ENCODE results near the gene FYB1.

GRCh38 chr5:39236718-39237117, 17.4 kb upstream of the FYB1 start:
- TF ChIP-seq RAD21 (IDR thresholded peaks at IDR 0.05; ENCODE audit: low read depth), result no peak
- TF ChIP-seq EP300 (IDR thresholded peaks at IDR 0.05; ENCODE audit: borderline replicate concordance), result no peak
- TF ChIP-seq REST (IDR thresholded peaks at IDR 0.05; ENCODE audit: low read depth), result no peak
- no peak for TF ChIP-seq NFIC (IDR thresholded peaks at IDR 0.05)
- no peak for TF ChIP-seq CREB1 (IDR thresholded peaks at IDR 0.05; ENCODE audit: low read depth)
- no peak for TF ChIP-seq YY1 (IDR thresholded peaks at IDR 0.05; ENCODE audit: low read depth)

Measured in Ishikawa (cell line).